ENCODE data around the gene GOLGA6L6.
"Not testable (repeated sequence)": the region's sequence is repeated elsewhere in the genome, so short reads cannot be mapped to it uniquely, and the experiment has no call there.

Gene GOLGA6L6

GRCh38 chr15:20541700-20542099 lies at the start of gene GOLGA6L6:
TSS of gene GOLGA6L6 (minus strand) at chr15:20541800. CDS start at chr15:20541709, 91 bp downstream.
- not testable (repeated sequence) for DNase-seq

GRCh38 chr15:20590069-20590468 lies 48.5 kb upstream of the GOLGA6L6 start:
- not testable (repeated sequence) for DNase-seq

GRCh38 chr15:20586821-20587220 lies 45.2 kb upstream of the GOLGA6L6 start:
- DNase-seq, result not testable (repeated sequence)

GRCh38 chr15:20582726-20583115 lies 41.1 kb upstream of the GOLGA6L6 start:
- not testable (repeated sequence) for DNase-seq

- not testable (repeated sequence) for DNase-seq
Observed at GRCh38 chr15:20582109-20582725, 40.6 kb upstream of the GOLGA6L6 start.

GRCh38 chr15:20581261-20582108 lies 39.9 kb upstream of the GOLGA6L6 start:
- DNase-seq, result not testable (repeated sequence)

GRCh38 chr15:20579662-20580061 lies 38.1 kb upstream of the GOLGA6L6 start:
- not testable (repeated sequence) for DNase-seq

GRCh38 chr15:20551289-20551688 lies 9.7 kb upstream of the GOLGA6L6 start:
- DNase-seq, result not testable (repeated sequence)

- DNase-seq, result not testable (repeated sequence)
Observed at GRCh38 chr15:20505926-20506658, 35.5 kb downstream of the GOLGA6L6 start.

GRCh38 chr15:20502839-20503238 lies 38.8 kb downstream of the GOLGA6L6 start:
- DNase-seq, result not testable (repeated sequence)

GRCh38 chr15:20501512-20502222 lies 39.9 kb downstream of the GOLGA6L6 start:
- not testable (repeated sequence) for DNase-seq

- DNase-seq, result not testable (repeated sequence)
Observed at GRCh38 chr15:20497781-20498180, 43.8 kb downstream of the GOLGA6L6 start.

- not testable (repeated sequence) for DNase-seq
Observed at GRCh38 chr15:20493035-20493434, 48.6 kb downstream of the GOLGA6L6 start.

- not testable (repeated sequence) for DNase-seq
Observed at GRCh38 chr15:20492598-20492997, 49.0 kb downstream of the GOLGA6L6 start.

GRCh38 chr15:20489320-20489719 lies 52.3 kb downstream of the GOLGA6L6 start:
- not testable (repeated sequence) for DNase-seq

All from stimulated activated CD4-positive, alpha-beta T cell treated with anti-CD3 and anti-CD28 coated beads, Interleukin-4, amount 100 ng/mL, for 24 hours (primary cell).